Activated CD4-positive, alpha-beta T cell treated with anti-CD3 and anti-CD28 coated beads, Interleukin-2, amount 50 U/mL, for 1 hour (primary cell): Measurements from ENCODE around the gene MRNIP.
"Not testable (repeated sequence)": the region's sequence is repeated elsewhere in the genome, so short reads cannot be mapped to it uniquely, and the experiment has no call there.

Source experiments
- DNase-seq: peaks from one replicate; pipeline ENCODE4 v3.0.0-alpha.2; 2020

MRNIP gene

DNA sequence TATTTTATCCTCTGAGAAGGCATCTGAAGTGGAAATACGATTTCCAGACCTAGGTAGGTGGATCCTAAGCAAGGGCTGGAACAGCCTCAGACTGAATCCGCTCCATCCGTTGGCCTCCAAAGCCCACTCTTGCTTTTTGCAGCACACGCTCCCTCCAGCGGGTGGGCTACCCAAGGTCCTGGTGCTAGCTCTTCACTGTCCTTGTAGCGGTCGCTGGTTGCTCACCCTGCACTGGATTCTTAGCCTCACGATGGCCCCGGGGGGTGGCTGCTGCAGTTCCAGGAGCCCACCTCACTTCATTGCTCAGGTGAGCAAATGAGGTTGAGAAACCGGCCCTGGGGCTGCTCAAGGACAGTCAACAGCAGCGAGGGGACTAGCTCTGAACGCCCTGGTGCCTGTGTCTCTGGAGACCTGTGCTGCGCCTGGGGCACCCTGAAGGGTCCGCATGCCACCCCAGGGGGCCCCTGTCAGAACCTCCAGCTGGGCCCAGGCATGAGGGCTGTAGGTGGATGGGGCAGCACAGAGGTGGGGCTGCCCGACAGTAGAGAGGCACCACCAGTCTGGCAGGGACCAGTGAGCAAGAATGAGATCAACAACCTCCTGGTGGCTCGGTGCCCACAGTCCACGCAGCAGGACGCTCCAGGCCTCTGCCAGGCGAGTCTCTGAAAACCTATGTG is 56.3 kb downstream of the MRNIP start:
- no peak for DNase-seq

DNA sequence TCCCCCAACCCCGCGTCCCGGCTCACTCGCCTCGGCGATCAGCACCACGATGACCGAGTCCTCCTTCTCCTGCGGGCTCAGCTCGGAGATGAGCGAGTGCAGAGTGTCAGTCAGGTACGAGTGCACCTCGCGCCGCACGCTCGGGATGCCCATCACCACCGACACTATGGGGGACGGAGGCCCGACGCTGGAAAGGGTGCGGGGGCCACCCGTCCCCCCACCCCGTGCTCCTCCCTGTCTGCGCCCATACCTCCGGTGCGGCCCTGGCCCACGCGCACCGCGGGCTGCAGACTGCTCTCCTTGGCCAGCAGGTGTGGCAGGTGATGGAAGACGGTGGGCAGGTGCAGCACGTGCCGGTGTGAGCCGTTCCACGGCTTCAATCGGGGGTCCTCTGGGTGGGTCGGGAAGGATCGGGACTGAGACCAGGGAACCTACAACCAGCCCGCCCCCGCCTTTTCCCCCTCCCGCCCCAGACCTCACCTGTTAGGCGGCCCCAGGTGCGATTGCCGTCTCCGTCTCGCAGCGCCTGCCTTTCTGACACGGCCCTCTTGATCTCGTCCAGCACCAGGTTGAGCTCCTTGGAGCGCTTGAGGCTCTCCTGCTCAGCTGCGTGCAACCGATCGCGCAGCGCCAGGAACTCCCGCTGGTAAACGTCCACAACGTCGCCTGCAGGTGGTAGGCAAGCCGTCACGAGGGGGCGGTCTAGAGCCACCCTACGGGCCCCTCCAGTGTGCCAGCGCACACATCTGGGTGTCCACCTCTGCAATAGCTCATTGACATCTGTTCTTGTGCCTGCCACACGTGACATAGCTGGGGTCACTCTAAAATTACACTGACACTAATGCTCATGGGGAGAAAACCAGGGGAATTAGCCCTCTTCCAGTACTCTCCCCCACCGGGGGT is 57.1 kb downstream of the MRNIP start:
- peak; percentile 88 for DNase-seq

GRCh38 chr5:179800696-179801201 is 57.9 kb downstream of the MRNIP start:
- no peak for DNase-seq

- no peak for DNase-seq
Observed at GRCh38 chr5:179800071-179800695, 58.4 kb downstream of the MRNIP start.

- no peak for DNase-seq
Observed at GRCh38 chr5:179799644-179799973, 59.0 kb downstream of the MRNIP start.

DNA sequence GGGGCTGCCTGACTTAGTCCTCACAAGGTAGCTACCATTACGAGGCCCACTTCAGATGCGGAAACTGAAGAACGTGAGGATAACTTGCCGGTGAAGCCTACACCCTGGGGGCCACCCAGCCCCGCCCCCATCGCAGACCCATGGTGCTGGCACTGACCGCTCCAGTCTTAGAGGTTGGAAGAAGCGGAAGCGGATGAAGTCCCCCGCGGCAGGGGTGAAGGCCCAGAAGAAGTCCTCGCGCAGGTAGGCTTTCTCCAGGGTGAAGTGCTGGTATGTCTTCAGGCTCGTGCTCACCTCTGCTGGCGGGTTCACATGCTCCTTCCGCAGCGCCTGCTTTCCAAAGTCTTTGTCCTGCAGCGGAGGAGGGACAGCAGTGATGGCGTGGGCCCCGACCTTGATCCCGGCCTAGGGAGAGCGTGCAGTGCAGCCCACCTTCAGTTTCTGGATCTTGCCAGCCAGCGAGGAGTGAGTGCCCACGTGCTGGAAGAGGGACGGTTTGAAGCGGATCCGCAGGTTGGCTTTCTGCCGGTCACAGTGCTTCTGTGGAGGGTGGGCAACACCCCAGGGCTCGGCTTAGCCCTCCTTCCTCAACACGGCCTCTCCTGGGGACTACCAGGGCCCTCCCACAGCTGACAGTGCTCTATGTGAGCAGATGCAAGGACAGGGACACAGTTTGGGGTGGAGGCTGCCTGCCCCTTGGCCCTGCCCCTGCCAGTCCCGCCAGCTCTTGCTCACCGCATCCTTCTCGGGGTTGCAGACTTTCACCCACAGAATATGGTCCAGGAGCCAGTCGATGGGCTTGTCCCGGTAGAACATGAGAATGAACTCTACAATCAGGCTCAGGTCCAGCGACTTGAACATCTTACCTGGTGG is 59.6 kb downstream of the MRNIP start:
- DNase-seq, result no peak

- no peak for DNase-seq
Observed at GRCh38 chr5:179798144-179798770, 60.4 kb downstream of the MRNIP start.

DNA sequence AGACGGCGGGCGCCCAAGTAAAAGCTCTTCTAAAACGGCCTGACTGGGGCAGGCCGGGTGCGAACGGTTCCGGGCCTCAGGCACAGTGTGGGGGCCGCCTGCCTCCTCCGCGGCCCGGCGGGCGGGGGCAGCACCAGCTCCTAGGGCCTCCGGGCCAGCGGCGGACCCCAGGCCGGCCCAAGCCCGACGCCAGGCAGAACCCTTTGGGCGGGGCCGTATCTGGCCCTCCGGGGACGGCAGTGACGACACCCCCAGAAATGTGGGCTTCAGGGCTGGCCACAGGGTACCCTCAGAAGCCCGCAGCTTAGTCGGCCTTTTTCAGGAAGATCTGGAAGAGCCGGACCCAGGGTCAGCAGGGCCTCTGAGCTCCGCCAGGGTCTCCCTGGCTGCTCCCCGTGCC is 60.9 kb downstream of the MRNIP start:
- DNase-seq, result no peak

- no peak for DNase-seq
Observed at GRCh38 chr5:179796877-179797608, 61.6 kb downstream of the MRNIP start.

DNA sequence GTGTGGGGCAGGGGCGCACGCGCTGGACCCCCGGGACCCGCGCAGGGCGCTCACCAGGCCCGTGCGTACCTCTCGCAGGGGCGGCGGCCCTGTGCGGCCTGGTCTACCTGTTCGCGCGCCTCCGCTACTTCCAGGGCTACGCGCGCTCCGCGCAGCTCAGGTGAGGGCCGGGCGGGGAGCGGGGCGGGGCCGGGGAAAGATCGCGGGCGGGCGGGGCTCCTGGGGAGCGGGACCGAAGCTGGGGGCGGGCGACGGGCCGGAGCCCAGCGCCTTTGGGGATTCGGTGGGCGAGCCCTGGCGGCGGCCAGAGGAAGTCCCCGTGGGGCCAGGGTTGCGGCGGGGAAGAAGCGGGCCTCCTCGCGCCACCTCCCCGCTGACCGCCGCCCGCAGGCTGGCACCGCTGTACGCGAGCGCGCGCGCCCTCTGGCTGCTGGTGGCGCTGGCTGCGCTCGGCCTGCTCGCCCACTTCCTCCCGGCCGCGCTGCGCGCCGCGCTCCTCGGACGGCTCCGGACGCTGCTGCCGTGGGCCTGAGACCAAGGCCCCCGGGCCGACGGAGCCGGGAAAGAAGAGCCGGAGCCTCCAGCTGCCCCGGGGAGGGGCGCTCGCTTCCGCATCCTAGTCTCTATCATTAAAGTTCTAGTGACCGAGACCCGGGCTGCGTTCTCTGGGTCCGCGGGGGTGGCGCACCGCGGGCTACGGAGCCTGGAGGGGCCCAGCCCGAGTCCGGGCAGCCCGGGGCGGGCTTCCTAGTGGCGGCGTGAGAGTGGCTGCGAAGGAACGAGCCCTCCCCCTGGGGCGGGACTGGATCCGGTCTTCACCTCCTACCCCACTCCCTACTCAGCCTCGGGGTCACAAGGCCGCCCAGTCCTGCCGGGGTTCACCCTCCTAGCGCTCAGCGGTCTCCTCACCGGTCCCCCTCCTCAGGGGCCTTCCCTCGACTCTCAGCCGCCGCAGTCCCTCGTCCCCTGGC is 62.5 kb downstream of the MRNIP start:
- peak; percentile 70 for DNase-seq

GRCh38 chr5:179795049-179795862 is 63.4 kb downstream of the MRNIP start:
- no peak for DNase-seq

DNA sequence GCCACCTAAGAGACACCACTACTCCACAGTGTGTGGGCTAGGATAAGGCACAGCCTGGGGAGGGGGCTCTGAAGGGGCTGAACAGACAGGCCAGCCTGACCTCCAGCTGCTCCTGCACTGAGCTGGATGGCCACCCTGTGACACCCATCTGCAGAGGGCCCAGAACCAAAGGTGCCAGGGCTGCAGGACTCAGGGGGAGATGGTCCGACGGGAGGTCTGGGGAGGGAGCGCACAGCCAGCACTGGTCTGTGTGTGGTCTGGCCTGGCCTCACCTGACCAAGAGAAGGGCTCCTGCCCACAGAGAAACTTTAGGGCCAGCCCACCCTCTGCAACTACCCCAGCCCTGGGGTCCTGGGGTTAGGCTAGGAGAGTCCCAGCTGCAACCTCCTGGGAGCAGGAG is 64.0 kb downstream of the MRNIP start:
- no peak for DNase-seq

GRCh38 chr5:179794171-179794570 is 64.4 kb downstream of the MRNIP start:
- DNase-seq, result no peak

GRCh38 chr5:179793468-179794139 is 65.0 kb downstream of the MRNIP start, which contains the start of gene LTC4S:
LTC4S (plus strand) TSS chr5:179793986; CDS start chr5:179794081, 95 bp downstream.
- peak; percentile 47 for DNase-seq

GRCh38 chr5:179792612-179793467 is 65.8 kb downstream of the MRNIP start:
- DNase-seq, result no peak

GRCh38 chr5:179791881-179792611 is 66.6 kb downstream of the MRNIP start:
- DNase-seq, result no peak

GRCh38 chr5:179789278-179789677 is 69.3 kb downstream of the MRNIP start:
- DNase-seq, result not testable (repeated sequence)
